Sigmoid colon (tissue), 4 donors: ENCODE results near the gene GLYATL3.

Experiments
- EP300 ChIP-seq, 4 donors: sonication (generic); formaldehyde crosslinking; IDR thresholded peaks; one replicate each; pipeline ENCODE4 v1.6.1; 2017; ENCODE audit warnings: antibody characterized with exemption in 4 of 4
- POLR2A ChIP-seq, 2 donors: fragments of 450-650 bp; IDR thresholded peaks; one replicate each; pipeline ENCODE4 v1.6.1; 2016; ENCODE audit warnings: antibody characterized with exemption in 2 of 2, mild to moderate bottlenecking in 2 of 2, moderate library complexity in 2 of 2
- POLR2AphosphoS5 ChIP-seq, 4 donors: sonication (generic); formaldehyde crosslinking; IDR thresholded peaks; one replicate each; pipeline ENCODE4 v1.6.1; 2017; ENCODE audit warnings: antibody characterized with exemption in 4 of 4
- TF ChIP-seq, protein P1 (sequence below), 4 experiments: fragments of 450-650 bp in 3 of 4; fragments of 200-600 bp in 1 of 4; IDR thresholded peaks; one replicate each; pipeline ENCODE4 v1.5.1; 2016 to 2019; ENCODE audit warnings: antibody characterized with exemption in 4 of 4, mild to moderate bottlenecking in 3 of 4, moderate library complexity in 2 of 4

DNA sequence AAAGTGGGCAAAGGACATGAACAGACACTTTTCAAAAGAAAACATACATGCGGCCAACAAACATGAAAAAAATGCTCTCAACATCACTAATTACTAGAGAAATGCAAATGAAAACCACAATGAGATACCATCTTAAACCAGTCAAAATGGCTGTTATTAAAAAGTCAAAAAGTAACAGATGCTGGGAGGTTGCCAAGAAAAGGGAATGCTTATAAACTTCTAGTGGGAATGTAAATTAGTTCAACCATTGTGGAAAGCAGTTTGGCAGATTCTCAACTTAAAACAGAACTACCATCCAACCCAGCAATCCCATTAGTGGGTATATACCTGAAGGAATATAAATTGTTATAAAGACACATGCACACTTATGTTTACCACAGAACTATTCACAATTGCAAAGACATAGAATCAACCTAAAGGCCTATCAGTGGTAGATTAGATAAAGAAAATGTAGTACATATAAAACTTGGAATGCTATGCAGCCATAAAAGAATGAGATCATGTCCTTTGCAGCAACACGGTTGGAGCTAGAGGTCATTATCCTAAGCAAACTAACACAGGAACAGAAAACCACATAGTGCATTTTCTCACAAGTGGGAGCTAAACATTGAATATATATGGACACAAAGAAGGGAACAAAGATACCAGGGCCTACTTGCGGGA lies 20.3 kb upstream of the GLYATL3 start:
- TF ChIP-seq, protein P1, sequence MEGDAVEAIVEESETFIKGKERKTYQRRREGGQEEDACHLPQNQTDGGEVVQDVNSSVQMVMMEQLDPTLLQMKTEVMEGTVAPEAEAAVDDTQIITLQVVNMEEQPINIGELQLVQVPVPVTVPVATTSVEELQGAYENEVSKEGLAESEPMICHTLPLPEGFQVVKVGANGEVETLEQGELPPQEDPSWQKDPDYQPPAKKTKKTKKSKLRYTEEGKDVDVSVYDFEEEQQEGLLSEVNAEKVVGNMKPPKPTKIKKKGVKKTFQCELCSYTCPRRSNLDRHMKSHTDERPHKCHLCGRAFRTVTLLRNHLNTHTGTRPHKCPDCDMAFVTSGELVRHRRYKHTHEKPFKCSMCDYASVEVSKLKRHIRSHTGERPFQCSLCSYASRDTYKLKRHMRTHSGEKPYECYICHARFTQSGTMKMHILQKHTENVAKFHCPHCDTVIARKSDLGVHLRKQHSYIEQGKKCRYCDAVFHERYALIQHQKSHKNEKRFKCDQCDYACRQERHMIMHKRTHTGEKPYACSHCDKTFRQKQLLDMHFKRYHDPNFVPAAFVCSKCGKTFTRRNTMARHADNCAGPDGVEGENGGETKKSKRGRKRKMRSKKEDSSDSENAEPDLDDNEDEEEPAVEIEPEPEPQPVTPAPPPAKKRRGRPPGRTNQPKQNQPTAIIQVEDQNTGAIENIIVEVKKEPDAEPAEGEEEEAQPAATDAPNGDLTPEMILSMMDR (IDR thresholded peaks at IDR 0.05) = no peak
- TF ChIP-seq POLR2AphosphoS5 (IDR thresholded peaks at IDR 0.05) (no peak), POLR2A (IDR thresholded peaks at IDR 0.05) (no peak), EP300 (IDR thresholded peaks at IDR 0.05) (no peak)
